ENCODE results near the gene RHOA.
"Not testable (repeated sequence)": the region's sequence is repeated elsewhere in the genome, so short reads cannot be mapped to it uniquely, and the experiment has no call there.

Gene RHOA

GRCh38 chr3:49358884-49359225 lies 52.9 kb downstream of the RHOA start:
- DNase-seq = no peak

GRCh38 chr3:49358217-49358883 lies 53.4 kb downstream of the RHOA start, which contains the start of gene GPX1:
Gene GPX1, minus strand, starts transcription at chr3:49358353. Its CDS starts 75 bp downstream, at chr3:49358278.
- DNase-seq = peak; percentile 80 to 92

GRCh38 chr3:49357443-49358216 lies 54.1 kb downstream of the RHOA start:
- DNase-seq = peak; percentile 60 to 64

GRCh38 chr3:49357095-49357442 lies 54.7 kb downstream of the RHOA start:
- DNase-seq = not testable (repeated sequence)

- no peak for DNase-seq
These were observed 58.8 kb downstream of the RHOA start for GRCh38 chr3:49352890-49353421.

- no peak for DNase-seq
These were observed 59.5 kb downstream of the RHOA start for GRCh38 chr3:49352281-49352680.

- DNase-seq = no peak
These were observed 60.2 kb downstream of the RHOA start for GRCh38 chr3:49351521-49352011.

GRCh38 chr3:49349348-49350114 lies 62.2 kb downstream of the RHOA start:
- no peak for DNase-seq

GRCh38 chr3:49348361-49348760 lies 63.4 kb downstream of the RHOA start:
- not testable (repeated sequence) for DNase-seq

- DNase-seq = no peak
These were observed 65.0 kb downstream of the RHOA start for GRCh38 chr3:49346797-49347251.

GRCh38 chr3:49343163-49343562 lies 68.6 kb downstream of the RHOA start:
- DNase-seq = no peak

- DNase-seq = no peak
These were observed 69.8 kb downstream of the RHOA start for GRCh38 chr3:49341996-49342395.

GRCh38 chr3:49339941-49340800 lies 71.6 kb downstream of the RHOA start, which contains the start of gene USP4:
Gene USP4, minus strand, starts transcription at chr3:49340053. Its CDS starts 29 bp downstream, at chr3:49340024.
- DNase-seq = peak; percentile 92 to 95

GRCh38 chr3:49339581-49339940 lies 72.2 kb downstream of the RHOA start:
- DNase-seq = peak in 1 of 2 donors; percentile 40

GRCh38 chr3:49333916-49334633 lies 77.7 kb downstream of the RHOA start:
- no peak for DNase-seq

- no peak for DNase-seq
These were observed 78.7 kb downstream of the RHOA start for GRCh38 chr3:49333091-49333490.

- no peak for DNase-seq
These were observed 82.6 kb downstream of the RHOA start for GRCh38 chr3:49329186-49329585.

GRCh38 chr3:49328350-49328749 lies 83.4 kb downstream of the RHOA start:
- DNase-seq = not testable (repeated sequence)

- no peak for DNase-seq
These were observed 84.3 kb downstream of the RHOA start for GRCh38 chr3:49327485-49327884.

- no peak for DNase-seq
These were observed 87.0 kb downstream of the RHOA start for GRCh38 chr3:49324768-49325167.

- DNase-seq = no peak
These were observed 94.9 kb downstream of the RHOA start for GRCh38 chr3:49316696-49317457.
